ENCODE results near the gene DPP6.

DNA sequence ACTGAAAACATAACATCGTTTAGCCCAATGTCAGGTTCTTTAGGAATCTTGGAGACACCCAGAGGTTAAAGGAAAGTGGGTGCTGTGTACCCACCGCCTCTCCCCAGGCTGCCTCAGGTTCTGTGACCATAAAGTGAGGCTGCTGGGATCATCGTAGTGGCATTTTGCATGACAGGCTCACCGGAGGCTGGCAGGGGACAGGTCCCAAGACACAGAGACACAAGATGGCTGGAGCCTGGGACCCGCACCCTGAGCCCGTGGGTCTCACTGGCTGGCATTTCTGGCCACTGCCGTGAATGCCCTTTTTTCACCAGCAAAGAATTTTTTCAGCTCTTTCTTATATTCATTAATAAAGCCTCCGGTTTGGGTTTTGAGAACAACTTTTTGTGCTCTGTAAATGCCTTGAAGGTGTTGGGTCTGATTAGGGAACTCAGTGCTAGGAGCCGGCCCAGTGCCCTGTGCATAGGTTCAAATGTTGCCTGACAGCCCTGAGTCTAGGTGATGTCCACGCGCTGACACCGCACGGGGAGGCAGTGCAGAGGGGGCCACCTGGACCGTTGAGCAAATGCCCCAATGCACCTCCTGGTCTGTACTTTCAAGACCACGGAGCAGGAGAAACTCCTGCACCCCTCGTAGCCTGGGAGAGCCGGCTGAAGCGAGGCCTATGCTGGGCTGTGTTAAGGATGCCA lies 820.8 kb downstream of the DPP6 start:
- TF ChIP-seq, protein P1, sequence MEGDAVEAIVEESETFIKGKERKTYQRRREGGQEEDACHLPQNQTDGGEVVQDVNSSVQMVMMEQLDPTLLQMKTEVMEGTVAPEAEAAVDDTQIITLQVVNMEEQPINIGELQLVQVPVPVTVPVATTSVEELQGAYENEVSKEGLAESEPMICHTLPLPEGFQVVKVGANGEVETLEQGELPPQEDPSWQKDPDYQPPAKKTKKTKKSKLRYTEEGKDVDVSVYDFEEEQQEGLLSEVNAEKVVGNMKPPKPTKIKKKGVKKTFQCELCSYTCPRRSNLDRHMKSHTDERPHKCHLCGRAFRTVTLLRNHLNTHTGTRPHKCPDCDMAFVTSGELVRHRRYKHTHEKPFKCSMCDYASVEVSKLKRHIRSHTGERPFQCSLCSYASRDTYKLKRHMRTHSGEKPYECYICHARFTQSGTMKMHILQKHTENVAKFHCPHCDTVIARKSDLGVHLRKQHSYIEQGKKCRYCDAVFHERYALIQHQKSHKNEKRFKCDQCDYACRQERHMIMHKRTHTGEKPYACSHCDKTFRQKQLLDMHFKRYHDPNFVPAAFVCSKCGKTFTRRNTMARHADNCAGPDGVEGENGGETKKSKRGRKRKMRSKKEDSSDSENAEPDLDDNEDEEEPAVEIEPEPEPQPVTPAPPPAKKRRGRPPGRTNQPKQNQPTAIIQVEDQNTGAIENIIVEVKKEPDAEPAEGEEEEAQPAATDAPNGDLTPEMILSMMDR (IDR thresholded peaks at IDR 0.05; ENCODE audit: poor library complexity), result no peak
- TF ChIP-seq EZH2 (IDR thresholded peaks at IDR 0.05; ENCODE audit: borderline replicate concordance), result no peak
